ENCODE measurements around the gene HES4. TPM values are rescaled to one million over a fixed set of nuclear protein-coding genes. Genes with fewer than 3 reads are reported as not detected.
"Not testable (repeated sequence)": the region's sequence is repeated elsewhere in the genome, so short reads cannot be mapped to it uniquely, and the experiment has no call there.

The HES4 gene
- total RNA-seq, 1 experiment from 2014 or later, result 35.5 TPM

GRCh38 chr1:997713-997992, 2.2 kb downstream of the HES4 start:
- BruUV-seq (replicated peaks), result no TSS peak
- TF ChIP-seq, protein P1, sequence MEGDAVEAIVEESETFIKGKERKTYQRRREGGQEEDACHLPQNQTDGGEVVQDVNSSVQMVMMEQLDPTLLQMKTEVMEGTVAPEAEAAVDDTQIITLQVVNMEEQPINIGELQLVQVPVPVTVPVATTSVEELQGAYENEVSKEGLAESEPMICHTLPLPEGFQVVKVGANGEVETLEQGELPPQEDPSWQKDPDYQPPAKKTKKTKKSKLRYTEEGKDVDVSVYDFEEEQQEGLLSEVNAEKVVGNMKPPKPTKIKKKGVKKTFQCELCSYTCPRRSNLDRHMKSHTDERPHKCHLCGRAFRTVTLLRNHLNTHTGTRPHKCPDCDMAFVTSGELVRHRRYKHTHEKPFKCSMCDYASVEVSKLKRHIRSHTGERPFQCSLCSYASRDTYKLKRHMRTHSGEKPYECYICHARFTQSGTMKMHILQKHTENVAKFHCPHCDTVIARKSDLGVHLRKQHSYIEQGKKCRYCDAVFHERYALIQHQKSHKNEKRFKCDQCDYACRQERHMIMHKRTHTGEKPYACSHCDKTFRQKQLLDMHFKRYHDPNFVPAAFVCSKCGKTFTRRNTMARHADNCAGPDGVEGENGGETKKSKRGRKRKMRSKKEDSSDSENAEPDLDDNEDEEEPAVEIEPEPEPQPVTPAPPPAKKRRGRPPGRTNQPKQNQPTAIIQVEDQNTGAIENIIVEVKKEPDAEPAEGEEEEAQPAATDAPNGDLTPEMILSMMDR (IDR thresholded peaks at IDR 0.05; ENCODE audit: unreplicated experiment), result no peak
- Mint-ChIP-seq H3K4me1 (ENCODE audit: low read depth, unreplicated experiment) (peaks cover 7% of the 10 kb centered on the region), H3K4me3 (ENCODE audit: low read depth, unreplicated experiment) (peak overlapping the region; percentile 79), H3K27ac (ENCODE audit: unreplicated experiment) (peak overlapping the region; percentile 36), H3K9me3 (ENCODE audit: low read depth, unreplicated experiment) (no peaks in the 10 kb centered on the region), H3K27me3 (ENCODE audit: unreplicated experiment) (no peaks in the 10 kb centered on the region), H3K36me3 (ENCODE audit: insufficient read depth, unreplicated experiment) (peaks cover 61% of the 10 kb centered on the region)
- CTCF ChIA-PET, result no interaction called here
- intact Hi-C loops (cut with micrococcal nuclease; ENCODE audit: unreplicated experiment), result no loop called here
- no peak for DNase-seq

- H3K4me1 Mint-ChIP-seq (ENCODE audit: low read depth, unreplicated experiment), result peaks cover 7% of the 10 kb centered on the region
- H3K36me3 Mint-ChIP-seq (ENCODE audit: insufficient read depth, unreplicated experiment), result peaks cover 56% of the 10 kb centered on the region
- intact Hi-C loops (cut with micrococcal nuclease; ENCODE audit: unreplicated experiment), result no loop called here
- H3K27ac Mint-ChIP-seq (ENCODE audit: unreplicated experiment), result peak overlapping the region; percentile 36
- H3K27me3 Mint-ChIP-seq (ENCODE audit: unreplicated experiment), result no peaks in the 10 kb centered on the region
- H3K9me3 Mint-ChIP-seq (ENCODE audit: low read depth, unreplicated experiment), result no peaks in the 10 kb centered on the region
- no TSS peak for BruUV-seq (replicated peaks)
- H3K4me3 Mint-ChIP-seq (ENCODE audit: low read depth, unreplicated experiment), result peak overlapping the region; percentile 79
- CTCF ChIA-PET, result interaction anchor here (0.6 kb wide), 1 partner anchor 16 kb away, joined by 3 read pairs; no protein-coding TSS in a partner anchor
- TF ChIP-seq, protein P1 (IDR thresholded peaks at IDR 0.05; ENCODE audit: unreplicated experiment), result no peak
- no peak for DNase-seq
Measured at GRCh38 chr1:996851-997712, 2.8 kb downstream of the HES4 start.

DNA sequence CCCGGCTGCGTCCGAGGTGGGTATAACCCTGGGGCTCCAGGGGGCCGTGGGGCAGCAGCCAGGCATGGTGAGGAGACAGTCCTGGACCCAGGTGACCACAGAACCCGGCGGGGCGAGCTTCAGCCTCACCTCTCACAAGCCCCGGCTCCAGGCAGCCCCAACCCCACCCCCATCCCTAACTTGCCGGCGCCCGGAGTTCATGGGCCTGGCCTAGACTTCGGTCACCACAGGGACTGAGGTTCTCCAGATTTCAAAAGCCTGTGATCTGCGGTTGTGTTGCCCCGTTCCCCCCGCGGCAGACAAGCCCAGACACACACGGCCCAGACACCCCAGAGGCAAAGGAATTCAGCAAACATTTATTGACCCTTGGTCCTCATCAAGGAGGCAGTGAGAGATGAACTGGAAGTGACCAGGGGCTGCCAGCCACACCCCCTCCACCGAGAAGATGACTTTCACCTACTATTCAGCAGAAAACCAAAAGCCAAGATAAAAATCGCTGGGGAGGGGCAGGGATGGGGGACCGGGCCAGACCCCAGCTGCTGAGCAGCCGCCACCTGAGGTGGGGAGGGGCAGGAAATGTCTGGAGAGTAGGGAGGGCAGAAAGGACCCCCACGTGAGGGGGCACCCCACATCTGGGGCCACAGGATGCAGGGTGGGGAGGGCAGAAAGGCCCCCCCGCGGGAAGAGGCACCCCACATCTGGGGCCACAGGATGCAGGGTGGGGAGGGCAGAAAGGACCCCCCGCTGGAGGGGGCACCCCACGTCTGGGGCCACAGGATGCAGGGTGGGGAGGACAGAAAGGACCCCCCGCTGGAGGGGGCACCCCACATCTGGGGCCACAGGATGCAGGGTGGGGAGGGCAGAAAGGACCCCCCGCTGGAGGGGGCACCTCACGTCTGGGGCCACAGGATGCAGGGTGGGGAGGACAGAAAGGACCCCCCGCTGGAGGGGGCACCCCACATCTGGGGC, 3.9 kb downstream of the HES4 start:
- H3K4me1 Mint-ChIP-seq (ENCODE audit: low read depth, unreplicated experiment), result peaks cover 7% of the 10 kb centered on the region
- peaks cover 46% of the 10 kb centered on the region for H3K36me3 Mint-ChIP-seq (ENCODE audit: insufficient read depth, unreplicated experiment)
- no TSS peak for BruUV-seq (replicated peaks)
- intact Hi-C loops (cut with micrococcal nuclease; ENCODE audit: unreplicated experiment), result no loop called here
- H3K27me3 Mint-ChIP-seq (ENCODE audit: unreplicated experiment), result no peaks in the 10 kb centered on the region
- no peak for DNase-seq
- H3K4me3 Mint-ChIP-seq (ENCODE audit: low read depth, unreplicated experiment), result no peak overlapping the region
- H3K27ac Mint-ChIP-seq (ENCODE audit: unreplicated experiment), result no peak overlapping the region
- TF ChIP-seq, protein P1 (IDR thresholded peaks at IDR 0.05; ENCODE audit: unreplicated experiment), result no peak
- no peaks in the 10 kb centered on the region for H3K9me3 Mint-ChIP-seq (ENCODE audit: low read depth, unreplicated experiment)
- CTCF ChIA-PET, result interaction anchor here (0.6 kb wide), 1 partner anchor 17 kb away, joined by 3 read pairs; no protein-coding TSS in a partner anchor

- H3K27ac Mint-ChIP-seq (ENCODE audit: unreplicated experiment); H3K4me1 Mint-ChIP-seq (ENCODE audit: low read depth, unreplicated experiment); H3K9me3 Mint-ChIP-seq (ENCODE audit: low read depth, unreplicated experiment); H3K27me3 Mint-ChIP-seq (ENCODE audit: unreplicated experiment); DNase-seq; intact Hi-C loops (cut with micrococcal nuclease; ENCODE audit: unreplicated experiment); BruUV-seq (replicated peaks); H3K4me3 Mint-ChIP-seq (ENCODE audit: low read depth, unreplicated experiment): not testable (repeated sequence)
- CTCF ChIA-PET, result interaction anchor here (0.6 kb wide), 1 partner anchor 50 kb away, joined by 3 read pairs; no protein-coding TSS in a partner anchor
- peaks cover 33% of the 10 kb centered on the region for H3K36me3 Mint-ChIP-seq (ENCODE audit: insufficient read depth, unreplicated experiment)
Measured at GRCh38 chr1:994546-994945, 5.4 kb downstream of the HES4 start.
